Measurements from ENCODE around the gene SKIC2.
"Not testable (repeated sequence)": the region's sequence is repeated elsewhere in the genome, so short reads cannot be mapped to it uniquely, and the experiment has no call there.

The SKIC2 gene

DNA sequence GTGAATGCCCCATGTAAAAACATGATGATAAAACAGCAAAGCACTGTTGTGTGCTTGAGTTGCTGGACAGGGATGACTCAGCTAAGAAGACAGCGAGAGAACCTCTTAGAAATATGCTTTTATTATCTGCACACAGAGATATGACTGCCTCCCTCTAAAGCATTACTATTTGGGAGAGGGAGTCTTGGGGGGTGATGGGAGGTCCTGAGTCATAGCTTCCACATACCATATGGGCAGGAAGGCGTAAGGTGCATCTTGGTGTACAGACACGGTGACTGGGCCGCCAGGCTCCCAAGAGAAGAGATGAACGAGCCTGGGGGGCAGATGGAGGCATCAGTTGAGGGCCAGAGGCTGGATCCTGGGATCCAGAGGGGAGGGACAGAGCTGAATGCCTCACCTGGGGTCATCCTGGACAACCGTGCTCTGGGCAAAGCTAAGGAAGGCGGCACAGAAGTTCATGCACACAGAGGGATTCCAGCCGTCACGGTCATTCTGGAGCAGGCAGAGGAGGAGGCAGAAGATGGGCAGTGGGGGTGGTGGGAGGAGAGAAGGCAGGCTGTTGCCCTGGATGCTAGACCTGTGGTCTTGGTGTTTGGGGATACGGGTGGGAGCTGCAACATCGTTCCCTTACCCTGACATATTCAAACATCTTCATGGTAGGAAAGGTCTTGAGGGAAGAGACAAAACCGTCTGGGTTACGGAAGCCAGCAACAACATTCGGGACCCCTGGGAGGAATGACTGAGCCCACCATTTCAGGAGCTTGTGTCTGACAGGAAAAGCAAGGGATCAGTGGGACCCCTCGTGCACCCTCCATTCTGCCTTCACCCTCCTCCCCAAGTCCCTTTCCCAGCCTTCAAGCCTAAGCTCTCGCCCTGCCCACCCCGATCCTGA, 11.0 kb downstream of the SKIC2 start:
- DNase-seq, result no peak

DNA sequence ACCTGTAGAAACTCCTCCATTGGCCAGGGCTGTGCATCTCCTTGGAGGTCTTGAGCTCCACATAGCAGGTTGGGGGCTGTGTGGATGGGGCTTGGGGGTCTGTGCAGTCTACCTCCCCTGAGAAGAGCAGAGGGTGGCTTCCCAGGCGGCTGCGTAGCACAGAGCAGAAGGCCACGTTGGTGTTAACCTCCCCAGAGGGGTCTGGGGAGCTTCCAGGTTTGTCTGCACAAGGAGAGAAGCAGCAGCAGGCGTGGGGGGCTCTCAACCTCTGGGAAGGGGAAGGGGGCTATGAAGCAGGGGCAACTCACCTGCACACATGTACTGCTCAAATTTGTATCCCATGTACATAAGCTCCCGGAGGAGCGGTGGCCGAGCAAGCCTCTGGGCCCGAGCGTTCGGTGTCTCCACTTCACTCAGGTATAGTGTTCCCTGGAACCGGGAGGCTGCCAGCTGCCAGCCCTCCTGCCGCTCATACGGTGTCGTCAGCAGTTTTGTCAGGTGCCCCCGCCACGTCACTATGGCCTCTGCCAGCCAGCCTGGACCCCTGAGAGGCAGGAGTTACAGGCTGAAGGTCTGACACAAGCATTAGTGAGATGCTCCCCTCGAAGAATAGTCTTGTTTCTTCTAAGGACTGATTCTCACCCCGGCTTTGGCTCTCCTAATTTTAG, 11.8 kb downstream of the SKIC2 start:
- DNase-seq, result no peak

DNA sequence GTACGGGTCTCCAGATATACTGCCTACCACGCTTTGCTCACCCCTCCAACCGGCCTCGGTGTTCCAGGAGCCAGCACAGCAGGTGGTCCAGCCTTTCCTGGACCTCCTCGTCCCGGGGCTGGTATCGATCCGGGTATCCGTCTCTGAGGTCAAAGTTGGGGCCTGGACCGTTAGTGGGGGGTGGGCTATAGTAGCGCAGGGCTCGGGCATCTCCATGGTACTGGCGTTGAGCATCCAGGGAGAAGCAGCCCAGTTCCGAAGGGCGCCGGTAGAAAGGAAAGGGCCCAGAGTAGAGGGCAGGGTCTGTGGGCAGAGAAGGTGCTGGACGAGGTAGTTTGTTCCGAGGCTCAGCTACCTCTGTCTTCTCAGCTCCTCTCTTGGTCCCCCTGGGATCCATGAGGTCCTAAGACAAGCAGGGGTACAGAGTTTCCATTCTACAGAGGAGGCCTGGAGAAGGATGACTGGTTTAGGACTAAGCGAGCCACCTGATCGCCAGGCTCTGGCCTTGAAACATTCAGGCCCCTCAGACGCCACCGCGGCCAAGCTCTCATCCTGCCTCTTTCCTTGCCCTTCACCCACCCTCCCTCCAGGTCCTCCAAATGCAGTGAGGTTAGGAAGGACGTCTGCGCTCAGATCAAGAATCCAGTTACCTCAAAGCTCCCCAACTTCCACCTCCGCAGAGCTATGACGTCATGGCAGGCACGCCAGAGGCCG, 12.5 kb downstream of the SKIC2 start:
- no peak for DNase-seq

DNA sequence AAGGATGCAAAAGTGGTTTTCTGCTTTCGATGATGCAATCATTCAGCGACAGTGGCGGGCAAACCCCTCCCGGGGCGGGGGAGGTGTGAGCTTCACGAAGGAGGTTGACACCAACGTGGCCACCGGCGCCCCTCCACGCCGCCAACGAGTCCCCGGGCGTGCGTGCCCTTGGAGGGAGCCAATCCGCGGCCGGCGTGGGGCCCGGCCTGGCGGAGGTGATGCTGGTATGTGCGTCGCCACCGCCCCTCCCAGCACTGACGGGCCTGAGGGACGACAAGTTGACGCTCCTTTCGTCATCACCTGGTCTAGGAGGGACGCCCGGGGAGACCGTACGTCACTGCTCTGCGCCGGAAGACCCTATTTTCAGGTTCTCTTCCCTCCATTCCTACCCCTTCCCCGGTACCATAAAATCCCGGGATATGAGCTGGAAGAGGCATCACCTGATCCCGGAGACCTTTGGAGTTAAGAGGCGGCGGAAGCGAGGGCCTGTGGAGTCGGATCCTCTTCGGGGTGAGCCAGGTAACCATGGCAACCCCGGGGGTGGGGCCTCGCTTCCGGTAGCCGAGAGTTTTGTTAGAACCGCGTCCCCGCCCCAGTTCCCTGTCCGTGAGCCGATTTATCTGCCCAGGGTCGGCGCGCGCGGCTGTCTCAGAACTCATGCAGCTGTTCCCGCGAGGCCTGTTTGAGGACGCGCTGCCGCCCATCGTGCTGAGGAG, 13.2 kb downstream of the SKIC2 start, which contains the start of gene DXO:
DXO (minus strand) TSS at position 146 of the 716 bp plus-strand sequence. CDS start 463 bp downstream, outside the sequence.
- peak; percentile 95 for DNase-seq

DNA sequence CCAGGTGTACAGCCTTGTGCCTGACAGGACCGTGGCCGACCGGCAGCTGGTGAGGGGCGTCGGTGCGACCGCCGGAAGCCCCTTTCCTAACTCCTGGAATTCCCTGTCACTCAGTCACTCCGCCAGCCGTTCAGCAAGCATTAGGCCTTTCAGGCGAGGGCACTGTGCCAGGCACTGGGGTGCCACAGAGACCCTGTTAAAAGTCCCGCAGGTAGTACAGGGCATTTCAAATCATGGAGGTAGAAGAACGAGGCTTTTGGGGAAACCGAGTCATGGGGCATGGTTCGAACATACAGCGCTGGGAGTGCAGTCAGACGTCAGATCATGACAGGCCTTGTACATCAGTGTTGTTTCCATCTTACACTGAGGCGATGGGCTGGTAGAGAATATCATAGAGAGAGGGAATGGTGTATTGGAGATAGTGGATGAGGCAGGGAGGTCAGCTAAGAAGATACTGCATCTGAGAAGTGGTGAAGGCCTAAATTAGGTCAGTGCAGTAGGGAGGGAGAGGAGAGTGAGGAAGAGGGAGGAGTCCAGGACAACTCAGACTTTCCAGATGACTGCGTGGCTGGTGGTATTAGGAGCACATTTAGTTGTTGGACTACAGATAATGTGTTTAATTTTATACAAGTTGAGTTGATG, 13.9 kb downstream of the SKIC2 start:
- no peak for DNase-seq

DNA sequence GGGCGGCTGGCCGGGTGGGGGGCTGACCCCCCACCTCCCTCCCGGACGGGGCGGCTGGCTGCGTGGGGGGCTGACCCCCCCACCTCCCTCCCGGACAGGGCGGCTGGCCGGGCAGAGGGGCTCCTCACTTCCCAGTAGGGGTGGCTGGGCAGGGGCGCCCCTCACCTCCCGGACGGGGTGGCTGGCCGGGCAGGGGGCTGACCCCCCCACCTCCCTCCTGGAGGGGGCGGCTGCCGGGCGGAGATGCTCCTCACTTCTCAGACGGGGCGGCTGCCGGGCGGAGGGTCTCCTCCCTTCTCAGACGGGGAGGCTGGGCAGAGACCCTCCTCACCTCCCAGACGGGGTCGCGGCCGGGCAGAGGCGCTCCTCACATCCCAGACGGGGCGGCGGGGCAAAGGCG, 17.1 kb downstream of the SKIC2 start:
- DNase-seq, result not testable (repeated sequence)

DNA sequence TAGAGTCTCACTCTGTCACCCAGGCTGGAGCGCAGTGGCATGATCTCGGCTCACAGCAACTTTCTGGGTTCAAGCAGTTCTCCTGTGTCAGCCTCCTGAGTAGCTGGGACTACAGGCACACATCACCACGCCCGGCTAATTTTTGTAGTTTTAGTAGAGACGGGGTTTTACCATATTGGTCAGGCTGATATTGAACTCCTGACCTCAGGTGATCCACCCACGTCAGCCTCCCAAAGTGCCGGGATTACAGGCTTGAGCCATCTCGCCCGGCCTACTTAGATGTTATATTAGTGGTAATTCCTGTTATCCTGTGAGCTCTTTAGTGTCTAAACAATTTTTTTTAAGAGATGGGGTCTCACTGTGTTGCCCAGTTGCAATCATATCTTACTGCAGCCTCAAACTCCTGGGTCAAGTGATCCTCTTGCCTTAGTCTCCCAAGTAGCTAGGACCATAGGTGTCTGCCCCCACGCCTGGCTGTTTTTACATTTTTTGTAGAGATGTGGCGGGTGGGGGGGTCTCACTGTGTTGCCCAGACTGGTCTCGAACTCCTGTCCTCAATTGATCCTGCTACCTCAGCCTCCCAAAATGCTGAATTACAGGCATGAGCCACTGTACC, 18.9 kb downstream of the SKIC2 start:
- DNase-seq, result no peak

DNA sequence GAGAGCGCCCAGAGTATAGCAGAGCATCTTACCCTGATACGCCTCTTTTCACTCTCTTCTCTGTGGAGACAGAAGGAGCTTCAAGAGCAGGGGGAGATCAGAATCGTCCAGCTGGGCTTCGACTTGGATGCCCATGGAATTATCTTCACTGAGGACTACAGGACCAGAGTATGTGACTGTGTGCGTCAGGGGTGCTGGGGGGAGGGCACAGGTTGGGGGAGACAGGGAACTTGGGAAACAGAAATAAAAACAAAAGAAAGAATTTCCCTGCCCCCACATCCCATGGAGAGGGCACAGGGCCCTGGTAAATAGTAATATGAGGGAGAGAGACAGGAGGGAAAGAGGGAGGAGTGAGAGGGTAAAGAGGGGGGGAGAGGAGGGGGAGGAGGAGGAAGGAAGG, 19.9 kb downstream of the SKIC2 start:
- no peak for DNase-seq

DNA sequence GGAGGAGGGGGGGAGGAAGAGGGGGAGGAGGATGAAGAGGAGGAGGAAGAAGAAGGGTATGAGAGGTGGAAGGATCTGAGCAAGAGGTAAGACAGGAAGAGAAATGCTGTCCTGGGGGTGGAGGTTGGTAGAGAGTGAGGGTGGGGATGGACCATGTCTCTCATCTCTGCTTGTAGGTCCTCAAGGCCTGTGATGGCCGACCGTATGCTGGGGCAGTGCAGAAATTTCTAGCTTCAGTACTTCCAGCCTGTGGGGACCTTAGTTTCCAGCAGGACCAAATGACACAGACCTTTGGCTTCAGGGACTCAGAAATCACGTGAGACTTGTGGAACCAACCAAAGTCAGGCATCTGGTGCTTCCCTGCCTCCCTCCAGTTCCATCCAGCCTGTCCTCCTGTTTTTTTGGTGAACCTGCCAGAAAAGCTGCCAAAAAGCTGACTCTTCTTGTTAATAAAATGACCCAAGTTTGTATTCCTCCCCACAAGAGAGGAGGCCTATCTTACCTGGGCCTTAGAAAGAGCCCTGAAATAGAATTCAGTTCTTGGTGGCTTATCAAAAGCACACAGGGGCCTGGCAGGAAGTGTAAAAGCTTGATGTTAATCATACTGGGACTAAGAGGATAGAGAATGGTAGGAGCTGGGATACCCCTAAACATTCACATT, 20.4 kb downstream of the SKIC2 start:
- DNase-seq, result no peak

DNA sequence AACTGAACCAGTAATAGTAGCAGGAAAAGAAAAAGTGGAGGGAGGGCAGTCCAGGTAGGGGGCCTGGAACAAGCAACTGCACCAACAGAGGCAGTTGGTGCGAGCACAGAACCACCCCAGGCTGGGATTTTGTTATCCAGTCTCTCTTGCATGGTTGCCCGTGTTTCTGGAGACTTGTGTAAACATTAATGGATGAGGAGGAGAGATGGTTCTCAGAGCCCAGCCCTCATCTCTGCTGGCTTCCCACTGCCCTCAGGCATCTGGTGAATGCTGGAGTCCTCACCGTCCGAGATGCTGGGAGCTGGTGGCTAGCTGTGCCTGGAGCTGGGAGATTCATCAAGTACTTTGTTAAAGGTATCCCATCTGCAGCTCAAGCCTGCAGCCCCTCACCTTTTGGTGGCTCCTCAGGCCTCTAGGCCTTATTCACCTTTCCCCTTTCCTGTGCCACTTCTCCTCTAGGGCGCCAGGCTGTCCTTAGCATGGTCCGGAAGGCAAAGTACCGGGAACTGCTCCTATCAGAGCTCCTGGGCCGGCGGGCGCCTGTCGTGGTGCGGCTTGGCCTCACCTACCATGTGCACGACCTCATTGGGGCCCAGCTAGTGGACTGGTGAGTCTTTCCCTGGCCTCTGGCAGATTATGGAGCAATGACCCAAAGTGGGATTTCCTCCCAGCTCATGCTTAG, 21.4 kb downstream of the SKIC2 start:
- not testable (repeated sequence) for DNase-seq

DNA sequence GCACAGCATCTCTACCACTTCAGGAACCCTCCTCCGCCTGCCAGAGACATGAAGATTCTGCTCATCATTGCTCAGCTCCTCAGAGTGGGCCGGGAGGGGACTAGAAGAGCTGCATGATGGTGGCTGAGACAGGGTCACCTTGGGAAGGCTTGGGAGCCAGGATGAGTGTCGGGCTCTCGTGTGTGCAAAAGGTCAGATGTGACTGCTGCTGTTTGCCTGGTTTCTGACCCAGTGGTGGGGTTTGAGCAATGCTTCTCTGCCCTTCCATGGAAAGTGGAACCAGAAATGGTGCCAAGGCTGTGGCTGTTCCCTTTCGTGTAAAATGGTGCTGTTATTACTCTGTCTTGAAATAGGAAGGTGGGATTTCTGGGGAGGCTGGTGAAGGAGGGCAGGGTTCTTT, 22.0 kb downstream of the SKIC2 start:
- DNase-seq, result not testable (repeated sequence)

DNA sequence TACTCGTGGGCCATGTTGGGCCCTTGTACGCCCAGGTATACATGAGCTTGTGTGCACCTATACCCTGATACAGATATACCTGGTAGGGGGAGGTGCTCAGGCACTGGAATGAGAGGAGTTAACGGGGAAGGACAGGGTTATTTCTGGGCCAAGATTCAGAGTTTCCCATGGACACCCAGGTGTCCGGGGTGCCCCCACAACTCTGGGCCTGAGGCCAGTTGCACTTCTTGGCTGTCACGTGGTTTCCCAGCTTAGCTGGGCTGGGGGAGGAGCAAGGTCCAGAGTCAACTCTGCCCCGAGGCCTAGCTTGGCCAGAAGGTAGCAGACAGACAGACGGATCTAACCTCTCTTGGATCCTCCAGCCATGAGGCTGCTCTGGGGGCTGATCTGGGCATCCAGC, 22.8 kb downstream of the SKIC2 start, which contains the start of gene C4A:
C4A (plus strand) TSS at position 314 of the 400 bp plus-strand sequence; CDS start at position 365, 51 bp downstream.
- DNase-seq, result not testable (repeated sequence)

DNA sequence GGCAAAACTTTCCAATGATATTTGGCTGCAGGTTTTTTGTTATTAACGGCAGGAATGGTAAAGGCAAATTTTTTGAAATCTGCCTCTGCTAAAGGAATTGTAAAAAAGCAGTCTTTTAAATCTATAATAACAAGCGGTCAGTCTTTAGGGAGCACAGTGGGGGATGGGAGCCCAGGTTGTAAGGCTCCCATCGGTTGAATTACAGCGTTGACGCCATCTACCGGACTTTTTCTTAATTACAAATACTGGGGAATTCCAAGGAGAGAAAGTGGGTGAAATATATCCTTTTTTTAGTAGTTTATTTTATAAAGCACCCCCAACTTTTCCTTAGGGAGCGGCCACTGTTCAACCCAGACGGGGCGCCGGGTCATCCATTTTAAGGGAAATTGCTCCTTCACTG, 30.4 kb downstream of the SKIC2 start:
- not testable (repeated sequence) for DNase-seq

DNA sequence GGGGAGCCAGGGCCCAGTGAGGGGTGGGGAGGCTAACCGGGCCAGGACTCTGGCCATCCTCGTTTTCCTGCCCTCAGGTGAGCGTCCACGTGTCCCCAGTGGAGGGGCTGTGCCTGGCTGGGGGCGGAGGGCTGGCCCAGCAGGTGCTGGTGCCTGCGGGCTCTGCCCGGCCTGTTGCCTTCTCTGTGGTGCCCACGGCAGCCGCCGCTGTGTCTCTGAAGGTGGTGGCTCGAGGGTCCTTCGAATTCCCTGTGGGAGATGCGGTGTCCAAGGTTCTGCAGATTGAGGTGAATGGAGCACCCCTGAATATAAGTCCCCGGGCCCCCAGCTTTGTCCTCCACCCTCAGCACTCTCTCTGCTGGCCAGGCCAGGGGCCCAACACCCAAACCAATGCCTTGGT, 35.4 kb downstream of the SKIC2 start:
- DNase-seq, result not testable (repeated sequence)

DNA sequence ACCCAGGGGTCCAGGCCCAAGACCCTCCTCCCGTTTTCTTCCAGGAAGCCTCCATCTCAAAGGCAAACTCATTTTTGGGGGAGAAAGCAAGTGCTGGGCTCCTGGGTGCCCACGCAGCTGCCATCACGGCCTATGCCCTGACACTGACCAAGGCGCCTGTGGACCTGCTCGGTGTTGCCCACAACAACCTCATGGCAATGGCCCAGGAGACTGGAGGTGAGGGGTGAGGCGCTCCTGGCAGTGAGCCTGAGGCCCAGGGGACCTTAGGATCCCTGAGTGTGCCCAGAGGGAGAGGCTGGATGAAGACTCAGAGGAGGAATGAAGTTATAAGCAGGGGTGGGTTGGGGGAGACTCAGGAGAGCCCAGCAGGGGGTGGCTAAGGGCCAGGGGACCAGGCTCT, 37.4 kb downstream of the SKIC2 start:
- DNase-seq, result not testable (repeated sequence)

DNA sequence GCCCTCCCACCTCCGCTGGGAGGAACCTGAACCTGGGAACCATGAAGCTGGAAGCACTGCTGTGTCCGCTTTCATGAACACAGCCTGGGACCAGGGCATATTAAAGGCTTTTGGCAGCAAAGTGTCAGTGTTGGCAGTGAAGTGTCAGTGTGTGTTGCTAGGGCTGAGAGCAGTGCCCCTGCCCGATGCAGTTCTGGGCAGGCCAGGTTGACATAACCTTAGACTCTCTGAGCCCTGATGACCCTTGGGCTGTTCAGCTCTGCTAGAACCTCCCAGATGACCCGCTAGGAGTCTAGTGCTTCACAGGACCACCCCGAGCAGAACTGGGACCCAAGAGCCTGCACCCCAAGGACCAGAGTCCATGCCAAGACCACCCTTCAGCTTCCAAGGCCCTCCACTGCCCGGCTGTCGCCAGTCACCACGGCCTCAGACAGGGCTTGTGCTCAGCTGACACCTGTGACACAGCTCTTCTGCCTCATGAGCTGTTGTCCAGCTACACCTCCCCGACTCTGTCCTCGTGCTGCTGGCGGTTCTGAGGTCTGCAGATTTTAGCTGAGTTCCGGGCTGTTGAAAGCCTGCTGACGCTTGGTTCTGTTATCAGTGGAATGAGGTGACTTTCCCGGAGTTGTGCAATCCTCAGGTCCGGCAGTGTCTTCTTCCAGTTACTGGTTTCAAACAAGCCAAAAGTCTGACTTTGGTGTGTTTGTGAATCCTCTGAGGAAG, 43.7 kb downstream of the SKIC2 start:
- not testable (repeated sequence) for DNase-seq

DNA sequence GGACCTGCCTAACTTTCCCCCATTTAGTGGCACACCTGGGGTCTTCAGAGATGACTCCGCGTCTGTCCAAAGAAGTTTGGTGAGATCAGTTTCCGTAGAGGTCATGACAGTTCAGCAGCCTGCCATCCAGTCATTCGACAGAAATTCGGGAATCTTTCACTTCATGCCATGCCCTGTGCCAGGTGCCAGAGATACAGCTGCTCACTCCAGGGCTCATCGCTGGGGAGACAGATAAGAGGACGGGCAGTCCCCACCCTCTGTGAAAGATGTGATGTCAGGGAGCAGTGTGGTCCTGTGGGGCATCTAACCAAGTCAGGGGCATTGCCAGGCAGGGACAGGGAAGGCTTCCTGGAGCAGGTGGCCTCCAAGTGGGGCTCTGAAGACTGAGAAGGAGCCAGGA, 44.3 kb downstream of the SKIC2 start:
- not testable (repeated sequence) for DNase-seq

DNA sequence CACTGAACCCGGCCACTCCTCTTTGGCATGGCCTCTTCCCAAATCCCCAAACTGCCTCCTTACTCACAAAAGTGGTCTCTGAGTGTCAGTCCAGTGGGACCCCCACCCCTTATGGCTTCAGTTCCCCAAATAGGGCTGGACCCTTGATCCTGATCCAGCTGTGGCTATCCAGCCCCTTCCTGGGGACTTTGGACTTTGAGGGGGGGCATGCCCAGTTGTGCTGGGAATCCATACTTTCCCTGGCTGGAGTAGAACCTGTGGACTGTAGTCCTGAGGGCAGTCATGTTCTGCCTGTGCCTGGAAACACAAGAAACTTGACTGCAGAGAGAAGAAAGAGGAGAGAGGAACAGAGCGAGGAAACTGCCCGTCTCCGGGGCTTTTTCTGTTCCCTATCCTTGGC, 45.4 kb downstream of the SKIC2 start:
- DNase-seq, result not testable (repeated sequence)

DNA sequence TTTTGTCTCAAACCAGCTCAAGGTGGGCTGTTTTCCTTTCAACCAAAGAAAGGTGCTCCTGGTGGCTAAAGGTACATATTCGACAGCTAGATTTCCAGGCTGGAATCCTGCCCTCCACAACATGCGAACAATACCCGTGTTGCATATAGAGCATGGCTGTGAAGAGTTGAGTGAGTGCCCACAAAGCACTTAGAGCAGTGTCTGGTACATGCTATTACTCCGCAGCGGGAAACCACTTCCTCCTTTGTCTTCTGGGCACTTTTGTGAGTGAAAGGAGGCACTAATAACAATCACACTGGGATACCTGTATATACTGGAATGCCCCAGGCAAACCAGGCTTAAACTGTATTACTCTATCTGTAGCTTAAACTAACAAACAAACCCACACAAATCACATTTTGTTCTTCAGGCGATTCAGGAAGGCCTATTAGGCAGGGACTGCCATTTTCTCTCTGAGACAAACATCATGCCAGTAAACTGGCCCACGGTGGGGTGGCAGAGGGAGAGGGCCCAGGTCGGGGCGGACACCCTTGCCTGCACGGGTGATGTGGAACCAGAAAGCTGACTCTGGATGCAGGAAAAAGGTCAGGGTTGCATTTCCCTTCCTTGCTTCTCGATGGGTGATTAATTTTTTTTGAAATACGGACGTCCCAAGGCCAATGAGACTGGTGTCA, 46.0 kb downstream of the SKIC2 start:
- DNase-seq, result not testable (repeated sequence)
